ENCODE results near the gene RBMS3.

Gene RBMS3

DNA sequence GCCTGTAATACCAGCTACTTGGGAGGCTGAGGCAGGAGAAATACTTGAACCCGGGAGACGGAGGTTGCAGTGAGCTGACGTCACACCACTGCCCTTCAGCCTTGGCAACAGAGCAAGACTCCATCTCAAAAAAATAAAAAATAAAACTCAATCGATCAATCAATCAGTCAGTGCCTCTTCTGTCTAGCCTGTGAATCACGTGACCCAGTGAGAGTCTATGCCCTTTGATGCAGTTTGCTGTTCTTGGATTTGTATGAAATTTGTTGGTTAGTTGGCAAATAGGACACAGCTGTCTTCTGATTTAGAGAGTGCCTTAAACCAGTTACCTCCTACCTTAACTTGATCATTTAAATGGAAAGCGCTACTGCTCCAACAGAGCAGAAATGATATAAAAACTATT lies 3.6 kb upstream of the RBMS3 start:
- DNase-seq (ENCODE audit: low spot score), result no peak

DNA sequence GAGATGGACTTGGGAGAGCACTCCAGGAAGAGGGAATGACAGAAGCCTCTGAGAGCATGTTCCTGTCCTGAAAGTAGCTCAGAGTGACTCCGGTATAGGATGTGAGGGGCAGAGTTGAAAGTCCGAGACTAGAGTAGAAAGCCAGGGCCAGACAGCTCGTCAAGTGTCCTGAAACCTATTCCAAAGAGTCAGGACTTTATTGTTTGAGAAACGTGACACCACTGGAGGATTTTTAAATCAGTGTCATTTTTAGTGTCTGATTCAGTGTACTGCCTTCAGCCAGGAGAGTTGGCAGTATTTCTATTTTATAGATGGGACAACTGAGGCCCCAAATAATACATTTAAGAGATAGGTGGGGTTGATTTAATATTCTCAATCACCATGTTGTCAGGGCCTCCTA lies 1.6 kb upstream of the RBMS3 start:
- no peak for DNase-seq (ENCODE audit: low spot score)

DNA sequence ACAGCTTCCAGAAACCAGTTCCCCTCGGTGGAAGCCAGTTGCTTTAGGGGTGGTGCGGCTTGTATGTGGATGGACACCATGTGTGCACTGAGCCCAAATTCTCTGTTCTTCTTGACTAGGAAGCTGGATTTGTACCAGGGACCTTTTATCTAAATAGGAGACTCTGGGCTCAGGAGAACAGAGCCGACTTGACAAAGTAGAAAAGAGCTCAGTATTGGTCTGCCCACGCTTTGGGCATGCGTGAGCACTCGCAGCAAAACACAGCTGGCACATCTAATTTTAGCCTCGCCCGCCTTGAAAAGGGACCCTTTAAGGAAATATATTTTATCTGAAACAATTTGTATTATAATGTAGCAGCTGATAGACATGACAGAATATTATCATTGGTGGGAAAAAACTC lies 1.1 kb upstream of the RBMS3 start:
- no peak for DNase-seq (ENCODE audit: low spot score)

DNA sequence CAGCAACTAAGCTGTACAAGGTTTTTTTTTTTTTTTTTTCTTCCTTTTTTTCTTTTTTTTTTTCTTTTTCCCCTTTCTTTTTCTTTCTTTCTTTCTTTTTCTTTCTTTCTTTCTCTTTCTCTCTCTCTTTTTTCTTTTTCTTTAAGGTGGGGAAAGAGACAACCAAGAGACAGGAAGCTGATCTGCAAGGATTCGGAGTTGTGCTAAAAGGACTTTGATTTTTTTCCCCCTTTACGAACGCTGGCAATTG lies 148 bp downstream of the RBMS3 start:
- no peak for DNase-seq (ENCODE audit: low spot score)

DNA sequence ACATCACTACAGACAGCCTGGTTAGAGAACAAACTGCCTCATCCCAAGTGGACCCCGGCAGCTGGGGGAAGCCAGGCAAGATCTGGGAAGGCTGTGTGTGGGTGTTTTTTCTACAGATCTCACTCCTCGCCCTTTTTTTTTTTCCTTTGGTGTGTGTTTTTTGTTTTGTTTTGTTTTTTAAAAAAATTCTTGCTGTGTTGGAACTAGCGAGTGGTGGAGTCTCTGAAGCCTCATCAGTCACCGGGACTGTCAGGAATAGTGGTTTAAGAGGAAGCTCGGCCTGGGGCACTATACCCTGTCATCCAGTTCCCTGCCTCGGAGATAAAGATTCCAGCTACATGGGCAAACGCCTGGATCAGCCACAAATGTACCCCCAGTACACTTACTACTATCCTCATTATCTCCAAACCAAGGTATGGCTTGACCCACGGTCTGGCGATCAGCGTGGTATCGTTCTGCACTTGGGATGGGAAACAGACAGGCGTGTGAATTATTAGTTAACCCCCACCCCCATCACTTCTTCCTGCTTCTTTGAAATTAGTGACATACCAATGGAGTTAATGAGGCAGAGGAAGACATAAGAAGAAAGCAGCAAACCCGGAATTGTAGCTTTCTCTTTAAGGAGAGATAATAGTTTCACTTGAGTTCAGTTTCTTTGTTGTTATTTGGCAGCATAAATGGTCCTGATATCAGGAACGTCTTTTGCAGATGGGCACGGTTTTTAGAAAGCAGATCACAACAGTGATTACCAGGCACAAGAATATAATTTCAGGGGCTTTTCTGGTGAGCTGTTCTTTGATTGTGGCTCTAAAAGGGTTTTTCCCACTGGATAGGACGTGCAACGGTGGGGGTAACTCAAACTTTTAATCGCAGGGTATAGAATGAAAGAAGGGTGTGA lies 722 bp downstream of the RBMS3 start:
- DNase-seq (ENCODE audit: low spot score), result no peak

DNA sequence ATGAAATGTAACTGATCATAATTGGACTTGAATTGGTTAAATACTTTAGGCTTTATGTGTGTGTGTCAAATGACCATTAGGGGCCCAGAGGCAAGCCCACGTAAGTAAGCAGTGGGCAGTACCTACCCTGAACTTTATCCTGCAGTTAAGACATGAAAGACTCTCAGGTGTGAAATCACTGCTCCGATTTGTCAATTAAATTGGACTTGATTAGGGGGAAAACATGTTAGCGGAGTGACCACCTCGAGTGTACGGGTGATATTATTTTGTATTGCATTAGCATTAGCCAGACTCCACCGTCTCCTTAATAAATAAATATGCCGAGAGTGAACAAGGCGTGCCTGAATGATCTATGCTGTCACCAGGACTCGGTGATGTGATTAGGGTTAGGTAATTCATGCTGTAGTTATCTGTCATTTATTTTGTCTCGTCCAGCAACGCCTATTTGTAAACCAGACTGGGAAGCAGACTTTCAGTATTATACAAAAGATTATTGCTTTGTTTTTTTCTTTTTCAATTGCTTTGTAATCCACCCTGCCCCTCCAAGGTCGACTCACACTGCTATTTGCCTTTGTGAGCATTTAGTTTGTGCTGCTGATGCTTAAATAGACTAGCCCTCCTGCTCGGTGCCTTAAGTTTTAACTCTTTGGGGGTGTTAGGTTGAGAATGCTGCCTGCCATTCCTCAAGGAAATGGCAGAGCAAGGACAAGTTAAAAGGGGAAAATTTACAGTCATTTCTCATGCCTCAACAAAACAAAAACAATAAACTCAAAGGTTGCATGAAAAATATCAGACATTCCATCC lies 1.8 kb downstream of the RBMS3 start:
- no peak for DNase-seq (ENCODE audit: low spot score)

DNA sequence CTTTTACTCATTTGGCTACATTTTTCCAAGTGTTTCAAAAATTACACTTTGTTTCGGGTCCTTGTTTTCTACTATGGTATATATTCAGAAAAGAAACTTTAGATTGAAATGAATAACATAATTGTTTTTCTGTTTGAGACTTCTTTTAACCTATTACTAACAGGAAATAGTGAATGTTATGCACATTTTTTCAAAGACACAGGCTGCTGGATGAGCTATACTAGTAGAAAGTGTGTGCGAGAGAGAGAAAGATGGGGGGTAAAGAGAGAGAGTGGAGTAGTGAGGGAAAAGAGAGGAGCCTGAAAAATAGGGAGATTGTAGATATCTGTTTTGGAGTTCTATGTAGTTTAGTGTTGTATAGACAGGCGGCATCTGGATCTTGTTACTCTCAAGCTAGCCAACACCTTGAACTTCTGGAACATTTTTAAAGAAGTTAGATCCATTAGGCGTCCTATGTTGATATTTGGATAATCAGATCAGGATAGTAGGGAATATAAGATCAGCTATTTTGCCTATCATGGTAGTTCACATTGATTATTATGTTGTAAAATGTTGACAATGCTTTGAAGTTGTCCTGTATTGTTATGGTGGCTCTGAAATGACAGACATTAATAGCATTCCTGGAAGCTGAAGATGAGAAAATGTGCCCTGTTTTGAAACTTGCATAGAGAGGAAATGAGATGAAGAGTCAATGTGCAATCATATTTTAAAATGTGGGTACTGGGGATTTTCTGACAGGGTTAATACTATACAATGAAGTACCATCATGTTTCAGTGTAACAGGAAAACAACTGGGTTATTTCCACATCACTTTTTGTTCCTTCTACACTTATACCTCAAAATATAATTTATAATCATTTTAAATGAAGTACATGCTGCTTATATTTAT lies 2.6 kb downstream of the RBMS3 start:
- no peak for DNase-seq (ENCODE audit: low spot score)

DNA sequence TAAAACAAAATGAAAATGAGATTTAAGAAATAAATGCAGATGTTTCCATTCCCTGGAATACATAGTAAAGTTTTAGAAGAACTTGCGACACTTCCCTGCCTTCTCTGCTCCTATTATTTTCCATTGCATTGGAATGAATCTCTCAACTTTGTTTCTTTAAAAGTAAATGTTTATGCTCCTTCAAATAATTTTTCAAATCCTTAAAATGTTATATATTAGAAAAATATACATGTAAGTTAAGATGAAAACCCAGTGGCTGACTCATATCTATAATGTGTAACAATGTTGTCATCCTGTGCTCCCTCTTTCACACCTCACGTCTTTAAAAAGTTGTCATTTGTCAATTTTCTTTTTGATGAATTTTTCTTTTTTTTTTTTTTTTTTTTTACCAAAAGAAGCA lies 3.6 kb downstream of the RBMS3 start:
- DNase-seq (ENCODE audit: low spot score), result no peak

DNA sequence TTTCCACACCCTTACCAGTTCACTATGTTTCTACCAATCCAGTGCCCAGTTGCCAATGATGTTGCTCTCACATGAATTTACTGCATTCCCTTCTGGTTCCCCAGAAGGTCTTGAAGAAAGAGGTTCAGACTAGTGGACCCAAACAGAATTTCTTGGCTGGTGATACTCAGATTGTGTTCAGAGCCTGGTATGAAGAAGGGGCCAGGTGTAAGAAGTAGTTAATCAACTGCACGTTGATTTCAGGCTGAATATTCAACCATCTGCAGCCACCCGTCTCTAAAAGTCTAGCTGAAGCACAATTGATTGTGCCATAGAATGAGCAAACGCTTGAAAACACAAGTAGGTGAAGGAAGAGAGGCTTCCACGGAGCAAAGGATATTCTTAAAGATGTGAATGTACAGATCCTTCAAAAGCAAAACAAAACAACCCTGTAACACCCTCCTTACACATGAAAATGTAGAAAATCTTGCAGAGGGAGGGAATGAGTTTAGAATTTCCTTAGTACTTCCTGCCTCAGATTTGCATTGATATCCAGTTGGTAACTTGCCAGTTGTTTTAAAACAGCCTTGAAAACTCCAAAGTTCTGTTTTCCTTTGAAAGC lies 4.7 kb downstream of the RBMS3 start:
- no peak for DNase-seq (ENCODE audit: low spot score)

DNA sequence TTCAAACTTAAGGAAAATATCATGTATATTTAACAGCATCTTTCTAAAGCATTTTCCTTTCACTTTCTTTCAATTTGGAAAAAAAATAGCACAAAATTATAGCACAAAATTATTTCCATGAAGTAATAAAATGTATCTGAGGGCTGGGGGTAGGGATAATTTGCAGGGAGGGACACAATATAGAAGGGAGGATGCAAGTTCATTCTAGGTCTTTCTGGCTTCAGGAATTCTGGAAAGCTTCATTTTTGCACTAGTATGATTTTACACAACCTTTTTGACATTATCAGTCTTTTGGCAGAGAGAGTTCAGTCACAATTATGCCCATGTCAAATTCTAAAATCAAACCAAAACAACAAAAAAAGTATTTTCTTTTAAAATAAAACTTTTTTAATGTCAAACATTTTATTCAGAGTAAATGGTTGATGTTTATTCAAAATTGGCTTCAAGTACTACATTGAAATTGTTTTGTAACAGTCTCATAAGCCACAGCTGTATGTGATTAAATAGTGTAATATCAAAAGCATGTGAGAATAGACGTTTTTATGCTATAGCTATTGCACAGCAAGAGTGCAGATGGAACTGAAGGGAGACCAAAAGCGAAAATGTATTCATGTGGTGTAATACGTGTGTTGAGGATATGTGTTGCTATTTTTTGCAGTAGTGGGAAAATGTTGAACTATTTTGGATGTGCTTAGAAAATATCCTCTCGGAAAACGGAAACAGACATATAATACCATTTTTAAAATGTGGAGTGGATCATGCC lies 5.8 kb downstream of the RBMS3 start:
- DNase-seq (ENCODE audit: low spot score), result no peak

DNA sequence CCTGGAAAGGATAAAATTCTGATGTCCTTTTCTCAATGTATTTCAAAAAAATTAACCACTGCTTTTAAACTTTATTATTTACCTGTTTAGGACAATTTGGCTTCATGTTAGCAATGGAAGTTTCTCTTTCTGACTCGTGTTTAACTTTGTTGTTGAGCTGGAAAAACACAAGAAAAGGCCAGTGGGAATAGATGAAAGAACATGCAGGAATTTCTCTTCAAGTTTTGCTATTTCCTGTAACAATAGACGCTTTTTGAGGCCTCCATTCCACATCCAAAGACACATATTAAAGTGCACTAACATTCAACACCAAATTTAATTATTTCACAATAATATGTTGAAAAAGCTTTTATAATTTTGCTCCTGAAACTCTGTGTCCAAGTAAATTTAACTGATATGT lies 9.7 kb downstream of the RBMS3 start:
- no peak for DNase-seq (ENCODE audit: low spot score)

DNA sequence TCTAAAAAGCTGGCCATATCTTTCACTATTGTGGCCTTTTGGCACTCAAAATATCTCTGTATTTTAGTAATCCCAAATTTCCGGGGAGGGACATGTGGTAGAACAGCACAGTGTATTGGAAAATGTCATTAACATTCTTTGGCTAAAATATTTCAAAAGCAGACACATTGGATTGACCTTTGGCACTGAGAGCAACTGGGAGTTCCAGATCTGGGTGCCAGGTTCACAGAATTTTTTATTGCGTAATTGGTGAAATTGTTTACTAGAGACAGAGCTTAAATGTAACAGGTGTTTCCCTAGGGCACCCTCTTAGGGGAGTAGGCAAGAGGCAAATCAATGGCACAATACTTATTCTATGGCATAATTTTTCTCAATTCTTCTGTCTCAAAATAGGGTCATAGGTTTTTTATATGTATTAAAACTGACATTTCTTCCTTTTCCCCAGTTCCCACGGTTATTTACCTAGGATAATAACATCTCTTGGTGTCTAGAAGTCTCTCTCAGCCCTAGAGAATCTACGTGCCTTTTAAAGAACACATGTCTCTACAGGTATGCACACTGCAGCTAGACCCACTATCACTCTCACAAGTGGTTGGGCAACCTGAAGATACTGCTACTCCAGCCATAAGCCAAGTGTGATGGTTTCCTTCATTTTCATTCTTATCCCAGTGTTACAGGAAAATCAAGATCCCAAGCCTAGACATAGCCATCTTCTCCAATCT lies 10.6 kb downstream of the RBMS3 start:
- no peak for DNase-seq (ENCODE audit: low spot score)

DNA sequence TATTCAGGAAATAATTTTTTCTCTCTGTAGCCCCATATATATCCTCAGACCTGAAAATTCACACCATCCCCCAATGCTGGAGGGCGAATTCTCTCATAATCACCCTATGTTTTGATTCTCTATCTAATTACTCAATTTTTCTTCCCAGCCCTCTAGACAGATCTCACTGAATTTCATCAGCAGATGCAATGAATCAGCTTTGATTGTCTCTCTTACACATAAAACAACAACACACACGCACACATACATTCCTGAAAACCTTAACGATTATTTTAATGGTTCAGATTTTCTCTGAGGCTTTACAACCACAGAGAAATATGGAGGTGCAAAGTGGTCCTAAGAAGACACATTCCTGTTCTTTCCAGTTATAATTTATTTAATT lies 11.1 kb downstream of the RBMS3 start:
- DNase-seq (ENCODE audit: low spot score), result no peak

DNA sequence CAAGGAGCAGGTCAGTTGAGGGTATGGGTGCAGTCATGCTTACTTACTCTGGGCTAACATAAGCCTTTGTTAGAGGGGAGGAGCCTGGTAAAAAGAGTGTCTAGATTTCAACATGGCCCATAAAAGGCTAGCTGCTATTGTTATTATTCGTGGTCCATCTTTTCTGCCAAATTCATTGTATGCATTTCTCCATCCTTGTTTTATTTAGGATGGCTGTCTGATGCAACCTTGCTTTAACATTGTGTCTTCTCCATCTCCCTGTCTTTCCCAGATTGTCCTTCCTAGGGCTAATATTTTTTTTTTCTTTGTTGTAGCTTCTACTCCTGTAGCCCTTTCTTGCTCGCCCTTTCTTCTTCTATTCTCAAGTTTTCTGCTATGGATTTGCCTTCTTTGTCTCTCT lies 12.6 kb downstream of the RBMS3 start:
- no peak for DNase-seq (ENCODE audit: low spot score)

DNA sequence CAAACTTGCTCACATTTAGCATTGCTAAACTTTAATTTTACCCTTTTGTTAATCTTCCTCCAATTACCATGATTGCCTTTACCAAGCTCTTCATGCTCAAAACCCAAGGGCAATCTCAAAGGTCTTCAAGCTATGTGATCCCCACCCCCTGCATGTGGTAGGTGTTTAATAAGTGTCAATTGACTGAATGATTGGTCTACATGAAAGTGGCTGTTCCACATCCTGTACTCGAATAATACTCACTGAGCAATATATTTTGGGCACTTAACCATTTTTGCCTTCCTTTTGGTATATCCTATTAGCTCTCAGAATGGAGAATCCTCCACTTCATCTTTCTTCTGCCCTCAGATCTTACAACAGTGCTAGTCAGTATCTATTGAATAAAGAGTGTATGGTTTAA lies 17.1 kb downstream of the RBMS3 start:
- DNase-seq (ENCODE audit: low spot score), result no peak

DNA sequence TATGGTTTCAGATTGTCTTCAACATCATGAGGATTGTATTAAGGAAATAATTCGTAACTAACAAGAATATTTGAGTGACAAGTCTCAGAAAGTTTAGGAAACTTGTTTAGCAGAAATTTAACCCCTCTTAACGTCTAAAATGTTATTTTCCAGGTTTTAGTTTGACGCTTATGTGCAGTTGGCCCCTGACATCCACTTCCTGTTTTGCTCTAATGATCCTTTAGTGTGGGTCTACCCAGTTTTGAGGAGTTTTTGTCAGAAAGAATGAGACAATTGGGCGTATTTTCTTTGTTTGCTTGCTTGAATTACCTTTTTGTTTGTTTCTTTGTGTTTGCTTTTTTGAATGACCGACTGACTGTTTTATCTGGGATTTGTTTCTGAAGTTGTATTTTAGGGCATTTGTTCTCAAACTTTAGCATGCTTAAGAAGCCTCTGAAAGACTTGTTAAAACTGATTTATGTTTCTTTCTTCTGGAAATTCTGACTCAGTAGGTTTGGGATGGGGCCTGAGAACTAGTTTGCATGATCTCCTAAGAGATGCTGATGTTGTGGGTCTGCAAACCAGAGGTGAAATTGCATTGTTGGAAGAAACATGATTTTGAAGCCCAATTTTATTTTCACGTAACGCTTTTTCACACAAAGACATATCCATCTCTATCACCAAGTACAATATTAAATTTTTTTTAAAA lies 20.6 kb downstream of the RBMS3 start:
- DNase-seq (ENCODE audit: low spot score), result no peak

DNA sequence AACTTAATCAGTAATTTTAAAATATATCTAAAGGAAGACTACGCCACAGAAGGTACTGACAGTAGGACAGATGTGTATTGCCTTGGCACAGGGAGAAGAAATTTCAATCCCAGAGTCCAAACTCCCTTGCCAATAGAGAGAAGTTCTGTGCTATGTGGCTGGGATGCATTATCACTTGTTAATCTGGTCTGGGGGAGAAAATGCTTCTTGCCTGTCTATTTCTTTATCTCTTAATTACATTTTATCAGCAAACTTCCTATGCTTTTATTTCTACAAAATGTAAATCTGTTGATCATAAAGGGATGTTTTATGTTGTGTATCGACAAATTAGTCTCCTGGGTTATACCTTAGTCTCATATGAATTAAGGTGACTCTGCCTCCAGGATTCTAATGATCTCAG lies 21.7 kb downstream of the RBMS3 start:
- no peak for DNase-seq (ENCODE audit: low spot score)

DNA sequence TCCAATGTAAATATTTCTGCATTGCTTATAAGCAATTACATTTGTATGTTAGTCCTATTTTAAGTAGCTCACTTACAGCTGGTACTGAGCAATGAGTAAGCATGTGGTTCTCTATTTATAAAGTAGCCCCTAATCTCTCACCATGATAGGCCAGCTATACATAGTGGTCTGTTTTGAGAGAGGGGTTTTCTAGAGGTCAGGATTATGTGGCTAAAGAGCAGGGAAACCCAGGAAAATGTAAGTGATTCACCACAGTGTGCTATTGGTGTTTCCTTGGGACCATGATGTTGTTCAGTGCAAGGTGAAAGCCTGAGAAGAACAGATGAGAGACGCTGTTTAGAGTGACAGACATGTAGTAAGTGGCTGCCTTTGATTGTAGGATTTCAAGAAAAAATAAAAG lies 26.4 kb downstream of the RBMS3 start:
- no peak for DNase-seq (ENCODE audit: low spot score)

DNA sequence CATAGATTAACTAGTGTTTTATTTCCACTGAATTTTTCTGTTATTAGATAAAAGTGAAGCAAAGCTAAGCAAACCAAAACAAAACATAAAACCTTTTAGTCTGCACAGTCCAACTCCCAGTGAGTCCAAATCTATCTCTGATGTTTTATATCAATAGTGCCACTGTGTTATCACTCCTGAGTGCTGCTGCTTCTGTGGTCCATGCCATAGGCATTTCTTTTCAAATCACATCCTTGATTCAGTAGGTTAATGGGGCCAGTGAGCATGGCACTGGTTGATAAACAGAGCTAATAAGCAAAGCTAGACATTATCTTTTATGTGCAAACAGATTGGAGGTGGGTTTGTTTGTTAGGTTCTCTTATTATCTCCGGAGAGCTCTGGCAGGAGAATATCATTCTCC lies 30.0 kb downstream of the RBMS3 start:
- DNase-seq (ENCODE audit: low spot score), result no peak

DNA sequence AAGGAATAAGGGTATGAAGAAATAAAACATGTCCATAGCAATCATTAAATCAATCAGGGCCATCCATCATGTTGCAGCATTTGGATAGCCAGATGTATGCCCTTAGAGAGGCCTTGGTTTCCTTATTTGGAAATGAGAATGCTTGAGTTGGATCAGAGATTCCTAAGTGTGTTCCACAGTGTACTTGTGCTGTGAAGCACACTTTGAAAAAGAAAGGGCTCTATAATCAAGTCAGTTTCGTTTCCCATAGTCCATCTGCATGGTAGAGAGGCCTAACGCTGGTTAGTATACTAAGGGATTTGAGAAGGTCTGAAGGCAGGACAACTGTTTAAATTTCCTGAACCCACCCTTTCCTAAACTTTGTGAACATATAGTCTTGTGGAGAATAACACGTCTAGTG lies 30.9 kb downstream of the RBMS3 start:
- no peak for DNase-seq (ENCODE audit: low spot score)

Measured in RKO (cell line).